Smooth muscle cell (in vitro differentiated cells): ENCODE data around the gene PLXND1. TPM values are rescaled to one million over a fixed set of nuclear protein-coding genes. Genes with fewer than 3 reads are reported as not detected.

Experiments
- DNase-seq: peaks from one replicate; lab custom pipeline; 2025; ENCODE audit not compliant: unreplicated experiment; lab: John Stamatoyannopoulos, UW
- H2AFZ ChIP-seq: fragments of 200-600 bp; sonication (generic); 2 replicates; pipeline ENCODE4 v1.6.0; 2016; ENCODE audit warnings: antibody characterized with exemption, low read depth, mild to moderate bottlenecking
- H3F3A ChIP-seq: fragments of 200-600 bp; sonication (generic); 2 replicates; pipeline ENCODE4 v1.6.0; 2017; ENCODE audit warnings: antibody characterized with exemption, low read depth
- H3K27ac ChIP-seq: fragments of 200-600 bp; sonication (generic); 2 replicates; pipeline ENCODE4 v1.5.1; 2016; ENCODE audit warnings: low read depth, mild to moderate bottlenecking
- H3K27me3 ChIP-seq: fragments of 200-600 bp; sonication (generic); 2 replicates; pipeline ENCODE4 v1.6.1; 2016; ENCODE audit warnings: low read depth, mild to moderate bottlenecking
- H3K36me3 ChIP-seq: fragments of 200-600 bp; sonication (generic); 2 replicates; pipeline ENCODE4 v1.5.1; 2016; ENCODE audit warnings: low read depth
- H3K4me1 ChIP-seq: fragments of 200-600 bp; sonication (generic); 2 replicates; pipeline ENCODE4 v1.5.1; 2016; ENCODE audit warnings: low read depth
- H3K4me2 ChIP-seq: fragments of 200-600 bp; sonication (generic); 2 replicates; pipeline ENCODE4 v1.6.0; 2016; ENCODE audit warnings: mild to moderate bottlenecking
- H3K4me3 ChIP-seq: fragments of 200-600 bp; sonication (generic); 2 replicates; pipeline ENCODE4 v1.5.1; 2016; ENCODE audit warnings: mild to moderate bottlenecking
- H3K79me2 ChIP-seq: fragments of 200-600 bp; sonication (generic); 2 replicates; pipeline ENCODE4 v1.6.0; 2016; ENCODE audit warnings: low read depth, mild to moderate bottlenecking
- H3K9ac ChIP-seq: fragments of 200-600 bp; sonication (generic); 2 replicates; pipeline ENCODE4 v1.6.0; 2016; ENCODE audit warnings: low read depth
- H3K9me3 ChIP-seq: fragments of 200-600 bp; sonication (generic); replicated peaks from 2 replicates; pipeline ENCODE4 v1.5.1; 2016; ENCODE audit warnings: low read depth
- H4K20me1 ChIP-seq: fragments of 200-600 bp; sonication (generic); 2 replicates; pipeline ENCODE4 v1.6.0; 2016; ENCODE audit warnings: low read depth
- WGBS: methylation state at CpG from one replicate; pipeline ENCODE4 v1.1.7; 2016; ENCODE audit warnings: low lambda C conversion rate; 5-methylcytosine and 5-hydroxymethylcytosine counted together
- polyA plus RNA-seq: library from polyadenylated mRNA; unstranded; fragments of >200 nt; fragmentation: Nextera tagmentation; extraction: Ambion mirVana; gene quantifications from 2 replicates; pipeline ENCODE4 v1.2.1, GENCODE V29; 2016
- total RNA-seq: library from RNA; depleted of rRNA; stranded (reverse); fragments of >200 nt; gene quantifications from 2 replicates; pipeline ENCODE4 v1.2.3, GENCODE V29; 2014
- TF ChIP-seq, protein P1 (sequence below): fragments of 200-600 bp; sonication (generic); IDR thresholded peaks from 2 replicates; pipeline ENCODE4 v1.5.1; 2017; ENCODE audit warnings: borderline replicate concordance, mild to moderate bottlenecking, antibody characterized with exemption; ENCODE audit not compliant: insufficient read depth, poor library complexity, severe bottlenecking

PLXND1 gene
- total and polyA plus RNA-seq, 2 experiments from 2014 or later: 75.8 to 94.3 TPM

DNA sequence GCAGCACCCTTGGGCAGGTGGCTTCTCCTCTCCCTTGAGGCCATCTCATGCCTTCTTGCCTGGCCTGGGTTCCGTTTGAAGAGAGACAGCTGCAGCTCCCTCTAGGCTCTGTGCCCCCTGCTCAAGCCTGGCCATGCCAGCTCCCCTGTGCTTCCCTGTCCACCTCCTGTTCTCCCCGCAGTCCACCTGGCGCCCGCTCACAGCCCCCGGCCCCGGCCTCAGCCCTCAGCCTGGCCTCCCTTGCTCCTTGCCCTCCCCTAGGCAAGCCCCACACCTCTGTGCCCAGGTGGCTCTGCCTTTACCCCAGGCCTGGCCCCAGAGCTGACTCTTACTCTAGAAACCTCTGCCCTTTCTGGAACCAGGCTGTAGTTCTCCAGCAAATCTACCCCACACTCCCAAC lies 91.9 kb downstream of the PLXND1 start:
- Histone ChIP-seq H3K4me2 (no peak overlapping the region), H3K27me3 (no peaks in the 10 kb centered on the region), H3K36me3 (no peaks in the 10 kb centered on the region), H4K20me1 (no peaks in the 10 kb centered on the region), H3F3A (no peaks in the 10 kb centered on the region), H3K4me1 (no peaks in the 10 kb centered on the region), H3K79me2 (no peaks in the 10 kb centered on the region), H3K9ac (no peak overlapping the region), H2AFZ (no peak overlapping the region), H3K9me3 (no peaks in the 10 kb centered on the region), H3K4me3 (no peak overlapping the region), H3K27ac (no peak overlapping the region)
- 100% methylated on average over 3 of the region's 6 CpGs for WGBS
- TF ChIP-seq, protein P1, sequence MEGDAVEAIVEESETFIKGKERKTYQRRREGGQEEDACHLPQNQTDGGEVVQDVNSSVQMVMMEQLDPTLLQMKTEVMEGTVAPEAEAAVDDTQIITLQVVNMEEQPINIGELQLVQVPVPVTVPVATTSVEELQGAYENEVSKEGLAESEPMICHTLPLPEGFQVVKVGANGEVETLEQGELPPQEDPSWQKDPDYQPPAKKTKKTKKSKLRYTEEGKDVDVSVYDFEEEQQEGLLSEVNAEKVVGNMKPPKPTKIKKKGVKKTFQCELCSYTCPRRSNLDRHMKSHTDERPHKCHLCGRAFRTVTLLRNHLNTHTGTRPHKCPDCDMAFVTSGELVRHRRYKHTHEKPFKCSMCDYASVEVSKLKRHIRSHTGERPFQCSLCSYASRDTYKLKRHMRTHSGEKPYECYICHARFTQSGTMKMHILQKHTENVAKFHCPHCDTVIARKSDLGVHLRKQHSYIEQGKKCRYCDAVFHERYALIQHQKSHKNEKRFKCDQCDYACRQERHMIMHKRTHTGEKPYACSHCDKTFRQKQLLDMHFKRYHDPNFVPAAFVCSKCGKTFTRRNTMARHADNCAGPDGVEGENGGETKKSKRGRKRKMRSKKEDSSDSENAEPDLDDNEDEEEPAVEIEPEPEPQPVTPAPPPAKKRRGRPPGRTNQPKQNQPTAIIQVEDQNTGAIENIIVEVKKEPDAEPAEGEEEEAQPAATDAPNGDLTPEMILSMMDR: no peak
- no peak for DNase-seq

- no peaks in the 10 kb centered on the region for H3K9me3 ChIP-seq
- 94% methylated on average over 10 of the region's 10 CpGs for WGBS
Observed at GRCh38 chr3:129514110-129514509, 92.4 kb downstream of the PLXND1 start.

DNA sequence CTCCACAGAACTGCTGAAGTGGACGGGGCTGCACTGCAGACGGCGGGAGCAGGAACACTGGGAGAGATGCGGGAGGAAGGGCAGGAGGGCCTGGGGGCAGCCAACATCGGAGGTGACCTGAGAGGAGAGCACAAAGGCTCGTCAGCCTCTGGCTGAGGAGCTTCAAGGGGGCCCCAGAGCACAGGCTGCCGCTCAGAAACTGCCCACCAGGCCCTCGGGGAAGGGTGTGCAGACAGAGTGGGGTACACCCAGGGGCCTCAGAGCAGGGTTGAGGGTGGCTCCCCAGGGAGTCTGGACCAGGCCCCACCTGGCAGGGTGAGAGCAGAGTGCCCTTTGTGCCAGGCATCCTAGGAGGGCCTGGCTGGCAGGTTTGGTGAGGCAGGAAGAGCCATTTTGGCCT lies 92.8 kb downstream of the PLXND1 start:
- no peak overlapping the region for H3K9ac ChIP-seq
- no peaks in the 10 kb centered on the region for H3F3A ChIP-seq
- H2AFZ ChIP-seq: no peak overlapping the region
- no peaks in the 10 kb centered on the region for H3K79me2 ChIP-seq
- H4K20me1 ChIP-seq: no peaks in the 10 kb centered on the region
- H3K27ac ChIP-seq: no peak overlapping the region
- 95% methylated on average over 8 of the region's 8 CpGs for WGBS
- no peaks in the 10 kb centered on the region for H3K4me1 ChIP-seq
- H3K27me3 ChIP-seq: no peaks in the 10 kb centered on the region
- H3K36me3 ChIP-seq: no peaks in the 10 kb centered on the region
- no peak overlapping the region for H3K4me2 ChIP-seq
- DNase-seq: no peak
- H3K4me3 ChIP-seq: no peak overlapping the region
- no peaks in the 10 kb centered on the region for H3K9me3 ChIP-seq
- TF ChIP-seq, protein P1: no peak

More at GRCh38 chr3:129514110-129514509, 92.4 kb downstream of the PLXND1 start:
- no peaks in the 10 kb centered on the region for H4K20me1 ChIP-seq
- no peak overlapping the region for H3K4me2 ChIP-seq
- H3K4me1 ChIP-seq: no peaks in the 10 kb centered on the region
- DNase-seq: no peak
- no peak overlapping the region for H3K9ac ChIP-seq
- no peaks in the 10 kb centered on the region for H3K27me3 ChIP-seq
- H3F3A ChIP-seq: no peaks in the 10 kb centered on the region
- H2AFZ ChIP-seq: no peak overlapping the region
- H3K27ac ChIP-seq: no peak overlapping the region
- H3K36me3 ChIP-seq: no peaks in the 10 kb centered on the region
- no peak overlapping the region for H3K4me3 ChIP-seq
- no peaks in the 10 kb centered on the region for H3K79me2 ChIP-seq
- TF ChIP-seq, protein P1: no peak

DNA sequence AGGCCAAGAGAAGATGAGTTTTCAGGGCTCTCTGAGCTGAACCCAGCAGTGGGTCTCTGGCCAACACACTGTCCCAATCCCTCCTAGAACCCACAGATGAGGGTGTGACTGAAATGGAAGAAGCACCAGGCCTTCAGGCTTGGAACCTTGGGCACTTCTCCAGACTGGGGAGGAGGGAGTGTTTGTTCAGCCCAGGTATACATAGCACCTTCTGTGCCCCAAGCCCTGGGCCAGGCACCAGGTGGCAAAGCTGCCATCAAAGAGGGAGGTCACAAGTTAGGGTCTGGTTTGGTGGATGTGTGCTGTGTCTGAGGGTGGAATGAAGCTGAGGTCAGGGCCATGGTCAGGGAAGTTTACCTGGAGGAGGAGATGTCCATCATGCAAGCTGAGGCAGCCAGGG lies 93.9 kb downstream of the PLXND1 start:
- Histone ChIP-seq H3K4me3 (no peak overlapping the region), H3F3A (no peaks in the 10 kb centered on the region), H3K9ac (no peak overlapping the region), H3K4me1 (no peaks in the 10 kb centered on the region), H3K9me3 (no peaks in the 10 kb centered on the region), H3K27ac (no peak overlapping the region), H2AFZ (no peak overlapping the region), H4K20me1 (no peaks in the 10 kb centered on the region), H3K36me3 (no peaks in the 10 kb centered on the region), H3K79me2 (no peaks in the 10 kb centered on the region), H3K27me3 (no peaks in the 10 kb centered on the region), H3K4me2 (no peak overlapping the region)
- no peak for DNase-seq
- TF ChIP-seq, protein P1: no peak
